Upper lobe of left lung (tissue), 6 donors: ENCODE measurements around the gene ZFPL1. TPM values are rescaled to one million over a fixed set of nuclear protein-coding genes. Genes with fewer than 3 reads are reported as not detected.

Experiments
- ATAC-seq, 2 donors: fragments of 200-7000 bp; cut with Tn5 transposase; one replicate each; pipeline ENCODE4 v1.9.1; 2022; ENCODE audit warnings: mild to moderate bottlenecking in 2 of 2, moderate library complexity in 2 of 2; ENCODE audit not compliant: low FRiP score in 2 of 2
- DNase-seq, 2 donors: peaks; one replicate each; pipeline ENCODE4 v3.0.0-alpha.2; 2019 to 2020
- H3K27ac ChIP-seq, 4 donors: fragments of 200-600 bp; sonication (generic); one replicate each; pipeline ENCODE4 v1.5.1; 2016 to 2019
- H3K27me3 ChIP-seq, 4 donors: fragments of 200-600 bp; sonication (generic); one replicate each; pipeline ENCODE4 v1.5.1; 2017 to 2019
- H3K36me3 ChIP-seq, 4 donors: fragments of 200-600 bp; sonication (generic); one replicate each; pipeline ENCODE4 v1.5.1; 2016 to 2019
- H3K4me1 ChIP-seq, 4 donors: fragments of 200-600 bp; sonication (generic); one replicate each; pipeline ENCODE4 v1.5.1; 2018 to 2019
- H3K4me3 ChIP-seq, 4 donors: fragments of 200-600 bp; sonication (generic); one replicate each; pipeline ENCODE4 v1.5.1; 2017 to 2019; ENCODE audit warnings: mild to moderate bottlenecking in 2 of 4, moderate library complexity in 1 of 4
- H3K9me3 ChIP-seq, 4 donors: fragments of 200-600 bp; sonication (generic); one replicate each; pipeline ENCODE4 v1.5.1; 2018 to 2019
- CTCF ChIP-seq, 6 experiments: fragments of 450-650 bp in 4 of 6; fragments of 200-600 bp in 2 of 6; sonication (generic) in 2 of 6; IDR thresholded peaks; one replicate each; pipeline ENCODE4 v1.5.1; 2016 to 2019; ENCODE audit warnings: antibody characterized with exemption in 6 of 6
- EP300 ChIP-seq, 4 donors: sonication (generic); formaldehyde crosslinking; IDR thresholded peaks; one replicate each; pipeline ENCODE4 v1.5.1; 2017; ENCODE audit warnings: antibody characterized with exemption in 4 of 4, control low read depth in 2 of 4
- POLR2A ChIP-seq, 4 donors: fragments of 450-650 bp; IDR thresholded peaks; one replicate each; pipeline ENCODE4 v1.5.1; 2016 to 2017; ENCODE audit warnings: antibody characterized with exemption in 4 of 4, mild to moderate bottlenecking in 2 of 4
- POLR2AphosphoS5 ChIP-seq, 2 donors: sonication (generic); formaldehyde crosslinking; IDR thresholded peaks; one replicate each; pipeline ENCODE4 v1.5.1; 2017; ENCODE audit warnings: antibody characterized with exemption in 2 of 2
- WGBS, 2 donors: methylation state at CpG; one replicate each; pipeline ENCODE4 v1.1.5; 2017 to 2018; 5-methylcytosine and 5-hydroxymethylcytosine counted together
- total RNA-seq, 6 donors: library from RNA; depleted of rRNA in 4 of 6; stranded (reverse); fragments of >200 nt in 4 of 6; gene quantifications; one replicate each; pipeline versions ENCODE4 v1.1.0 to v1.2.1, GENCODE V29; 2016 to 2021
- donor health status: DM: no; HTN: no; CAD: no; lungs with moderate emphysema.
- donor health status: DM: no; HTN: yes; CAD: no; lungs with severe emphysema.

ZFPL1 gene
- total RNA-seq, 6 donors from 2014 or later = 21.4 to 39.8 (median 34.6) TPM

DNA sequence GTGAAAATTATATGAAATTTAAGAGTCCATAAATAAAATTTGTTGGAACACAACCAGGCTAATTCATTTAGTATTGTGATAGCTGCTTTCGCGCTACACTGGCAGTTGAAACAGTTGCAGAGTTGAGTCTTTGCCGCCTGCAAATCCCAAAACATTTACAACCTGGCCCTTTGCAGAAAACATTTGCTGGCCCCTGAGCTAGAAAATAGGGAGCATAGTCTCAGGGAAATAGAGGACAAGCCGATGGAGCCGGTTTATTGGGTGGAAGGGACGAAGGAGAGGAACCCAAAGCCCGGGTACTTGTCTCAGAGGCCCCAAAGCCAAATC is 43.5 kb upstream of the ZFPL1 start:
- WGBS, 2 donors = 26 to 31% methylated on average over 7 of the region's 7 CpGs
- no peak for ATAC-seq
- DNase-seq = no peak
- H3K4me1 ChIP-seq = peaks cover 22 to 48% (median 34%) of the 10 kb centered on the region in 4 donors
- TF ChIP-seq EP300 (IDR thresholded peaks at IDR 0.05) (no peak), POLR2A (IDR thresholded peaks at IDR 0.05) (no peak), CTCF (IDR thresholded peaks at IDR 0.05) (no peak), POLR2AphosphoS5 (IDR thresholded peaks at IDR 0.05) (no peak)
- peak overlapping the region; percentile 82 to 94 (median 88) for H3K27ac ChIP-seq
- no peaks in the 10 kb centered on the region for H3K27me3 ChIP-seq
- H3K4me3 ChIP-seq = peak overlapping the region in 3 of 4 donors; percentile 81 to 100 (median 99)
- H3K36me3 ChIP-seq = peaks cover 3 to 53% (median 31%) of the 10 kb centered on the region in 4 donors
- no peaks in the 10 kb centered on the region for H3K9me3 ChIP-seq

DNA sequence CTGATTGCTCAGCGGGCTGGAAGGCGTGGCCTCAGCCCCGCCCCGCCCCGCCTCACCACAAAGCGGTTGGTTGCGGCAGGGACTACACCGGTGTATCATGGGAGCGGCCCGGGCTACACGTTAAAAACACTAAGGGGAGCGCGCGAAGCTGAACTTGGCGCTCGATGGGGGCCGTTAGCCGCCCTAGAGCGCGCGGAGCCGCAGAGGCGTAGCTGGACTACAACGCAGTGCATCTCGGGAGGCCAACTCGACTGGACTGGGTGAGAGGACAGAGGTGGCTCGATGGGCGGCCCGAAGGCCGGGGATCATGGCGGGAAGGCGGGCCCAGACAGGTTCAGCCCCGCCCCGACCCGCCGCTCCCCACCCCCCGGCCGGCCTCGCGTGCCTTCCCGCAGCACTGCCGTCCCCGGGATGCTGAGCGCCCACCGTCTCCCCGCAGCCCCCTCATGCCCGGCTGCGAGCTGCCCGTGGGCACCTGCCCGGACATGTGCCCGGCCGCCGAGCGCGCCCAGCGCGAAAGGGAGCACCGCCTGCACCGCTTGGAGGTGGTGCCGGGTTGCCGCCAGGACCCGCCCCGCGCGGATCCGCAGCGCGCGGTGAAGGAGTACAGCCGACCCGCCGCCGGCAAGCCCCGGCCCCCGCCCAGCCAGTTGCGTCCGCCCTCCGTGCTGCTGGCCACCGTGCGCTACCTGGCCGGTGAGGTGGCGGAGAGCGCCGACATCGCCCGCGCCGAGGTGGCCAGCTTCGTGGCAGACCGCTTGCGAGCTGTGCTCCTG is 43.0 kb upstream of the ZFPL1 start, which contains the start of gene SAC3D1:
TSS of gene SAC3D1 (plus strand) at position 364 of the 776 bp plus-strand sequence. CDS start at position 447, 83 bp downstream.
- peak; percentile 96 to 97 for ATAC-seq
- 0 to 2% methylated on average over 33 to 61 of the region's 91 CpGs for WGBS, 2 donors
- H3K27ac ChIP-seq = peak within 1 kb of the TSS; percentile 82 to 94 (median 88)

GRCh38 chr11:65042891-65043290 is 41.1 kb upstream of the ZFPL1 start:
- TF ChIP-seq POLR2AphosphoS5 (IDR thresholded peaks at IDR 0.05) (no peak), POLR2A (IDR thresholded peaks at IDR 0.05) (no peak), CTCF (IDR thresholded peaks at IDR 0.05) (no peak), EP300 (IDR thresholded peaks at IDR 0.05) (no peak)
- ATAC-seq = no peak
- Histone ChIP-seq H3K27me3 (no peaks in the 10 kb centered on the region), H3K36me3 (peaks cover 0 to 36% (median 16%) of the 10 kb centered on the region in 4 donors), H3K27ac (no peak overlapping the region), H3K4me3 (no peak overlapping the region), H3K4me1 (peaks cover 28 to 54% (median 45%) of the 10 kb centered on the region in 4 donors), H3K9me3 (no peaks in the 10 kb centered on the region)
- 68 to 77% methylated on average over 6 of the region's 6 CpGs for WGBS, 2 donors
- DNase-seq = no peak

More for the DNA sequence above, 43.0 kb upstream of the ZFPL1 start, which contains the start of gene SAC3D1:
- TF ChIP-seq POLR2AphosphoS5 (IDR thresholded peaks at IDR 0.05) = peak in 1 of 2 donors; percentile 67
- TF ChIP-seq CTCF (IDR thresholded peaks at IDR 0.05) = peak in 1 of 6 experiments; percentile 42
- no peak for TF ChIP-seq EP300 (IDR thresholded peaks at IDR 0.05)
- TF ChIP-seq POLR2A (IDR thresholded peaks at IDR 0.05) = peak in 1 of 4 donors; percentile 57
- H3K4me1 ChIP-seq = peaks cover 22 to 48% (median 34%) of the 10 kb centered on the region in 4 donors
- peaks cover 0 to 53% (median 28%) of the 10 kb centered on the region in 4 donors for H3K36me3 ChIP-seq
- no peaks in the 10 kb centered on the region for H3K9me3 ChIP-seq
- H3K4me3 ChIP-seq = peak within 1 kb of the TSS; percentile 47 to 100 (median 90)
- no peaks in the 10 kb centered on the region for H3K27me3 ChIP-seq
- DNase-seq = peak; percentile 92 to 95

GRCh38 chr11:65043881-65044501 is 40.0 kb upstream of the ZFPL1 start:
- peaks cover 31 to 61% (median 50%) of the 10 kb centered on the region in 4 donors for H3K4me1 ChIP-seq

More at GRCh38 chr11:65043881-65044501, 40.0 kb upstream of the ZFPL1 start:
- H3K36me3 ChIP-seq = peaks cover 0 to 28% (median 8%) of the 10 kb centered on the region in 4 donors
- H3K9me3 ChIP-seq = no peaks in the 10 kb centered on the region
- ATAC-seq = peak; percentile 50 to 56
- 63 to 64% methylated on average over 11 to 23 of the region's 23 CpGs for WGBS, 2 donors
- no peak overlapping the region for H3K4me3 ChIP-seq
- TF ChIP-seq CTCF (IDR thresholded peaks at IDR 0.05) (no peak), EP300 (IDR thresholded peaks at IDR 0.05) (no peak), POLR2A (IDR thresholded peaks at IDR 0.05) (no peak), POLR2AphosphoS5 (IDR thresholded peaks at IDR 0.05) (no peak)
- H3K27me3 ChIP-seq = no peaks in the 10 kb centered on the region
- H3K27ac ChIP-seq = peak overlapping the region in 3 of 4 donors; percentile 39 to 49 (median 49)
- peak; percentile 78 to 80 for DNase-seq
